SJCRH30 (cell line): ENCODE measurements around the gene WNT2. TPM values are rescaled to one million over a fixed set of nuclear protein-coding genes. Genes with fewer than 3 reads are reported as not detected.
"Not testable (repeated sequence)": the region's sequence is repeated elsewhere in the genome, so short reads cannot be mapped to it uniquely, and the experiment has no call there.

Experiments
- DNase-seq, 2 experiments: peaks; one replicate each; pipeline ENCODE4 v3.0.0-alpha.2; 2015 to 2020
- H3K27ac ChIP-seq: fragments of 250-450 bp; sonication (Bioruptor Pico); 2 replicates; pipeline ENCODE4 v1.5.1; 2020; ENCODE audit warnings: mild to moderate bottlenecking, moderate library complexity
- H3K27me3 ChIP-seq: fragments of 250-450 bp; sonication (Bioruptor Pico); 2 replicates; pipeline ENCODE4 v1.5.1; 2020; ENCODE audit warnings: mild to moderate bottlenecking, moderate library complexity
- H3K36me3 ChIP-seq: fragments of 250-450 bp; sonication (Bioruptor Pico); 2 replicates; pipeline ENCODE4 v1.5.1; 2020; ENCODE audit warnings: mild to moderate bottlenecking, moderate library complexity
- H3K4me1 ChIP-seq: fragments of 250-450 bp; sonication (Bioruptor Pico); 2 replicates; pipeline ENCODE4 v1.5.1; 2020; ENCODE audit warnings: mild to moderate bottlenecking, moderate library complexity
- H3K4me3 ChIP-seq: fragments of 250-450 bp; sonication (Bioruptor Pico); 2 replicates; pipeline ENCODE4 v1.5.1; 2020; ENCODE audit warnings: mild to moderate bottlenecking, moderate library complexity
- H3K9me3 ChIP-seq: fragments of 250-450 bp; sonication (Bioruptor Pico); replicated peaks from 2 replicates; pipeline ENCODE4 v1.5.1; 2020; ENCODE audit warnings: mild to moderate bottlenecking, moderate library complexity
- total RNA-seq: library from RNA; depleted of rRNA; stranded (reverse); fragments of >200 nt; shearing (Covaris generic); gene quantifications from 2 replicates; pipeline ENCODE4 v1.2.3, GENCODE V29; 2014

The WNT2 gene
- total RNA-seq, 1 experiment from 2014 or later, result 0.06 TPM

DNA sequence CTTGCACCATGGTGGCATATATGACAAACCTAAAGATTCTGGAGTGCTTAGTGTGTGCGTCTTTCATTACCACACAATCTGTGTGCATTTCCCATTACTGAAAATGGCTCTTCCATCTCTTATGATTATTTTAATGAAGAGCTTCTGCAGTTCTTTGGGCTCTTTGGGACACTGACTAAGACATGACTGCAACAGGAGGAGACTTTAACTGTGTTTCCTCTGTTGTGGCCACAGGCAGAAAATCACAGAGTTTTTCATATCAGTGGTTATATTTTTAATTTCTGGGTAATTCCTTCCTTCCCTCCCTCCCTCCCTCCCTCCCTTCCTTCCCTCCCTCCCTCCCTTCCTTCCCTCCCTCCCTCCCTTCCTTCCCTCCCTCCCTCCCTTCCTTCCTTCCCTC, 58.1 kb downstream of the WNT2 start:
- peaks cover 8% of the 10 kb centered on the region for H3K4me1 ChIP-seq
- H3K27ac ChIP-seq, result no peak overlapping the region
- H3K4me3 ChIP-seq, result no peak overlapping the region
- no peaks in the 10 kb centered on the region for H3K36me3 ChIP-seq
- DNase-seq, result no peak
- H3K27me3 ChIP-seq, result no peaks in the 10 kb centered on the region
- H3K9me3 ChIP-seq, result no peaks in the 10 kb centered on the region; the same call in 1 of the 2 replicates

DNA sequence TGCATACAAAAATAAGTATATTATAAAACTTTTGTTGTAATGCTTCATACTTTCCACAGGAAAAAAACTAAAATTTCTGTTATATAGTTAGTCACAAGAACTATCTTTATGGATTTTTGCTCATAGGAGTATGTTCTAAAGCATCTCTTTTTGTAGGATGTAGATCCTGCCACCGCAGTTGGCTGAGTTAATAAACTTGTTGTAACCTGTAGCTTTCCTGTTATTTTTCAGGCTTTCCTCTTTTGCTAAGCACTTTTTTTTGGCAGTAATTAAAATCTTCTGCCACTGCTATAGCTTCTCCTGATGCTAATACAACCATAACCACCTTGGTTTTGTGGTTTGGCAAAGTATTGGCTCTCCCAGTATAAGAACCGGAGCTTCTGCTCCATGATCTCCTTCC, 60.3 kb downstream of the WNT2 start:
- H3K4me3 ChIP-seq, result no peak overlapping the region
- peaks cover 14% of the 10 kb centered on the region for H3K4me1 ChIP-seq
- no peak for DNase-seq
- H3K27me3 ChIP-seq, result no peaks in the 10 kb centered on the region
- no peak overlapping the region for H3K27ac ChIP-seq
- no peaks in the 10 kb centered on the region for H3K36me3 ChIP-seq
- H3K9me3 ChIP-seq, result no peaks in the 10 kb centered on the region; the same call in 1 of the 2 replicates

DNA sequence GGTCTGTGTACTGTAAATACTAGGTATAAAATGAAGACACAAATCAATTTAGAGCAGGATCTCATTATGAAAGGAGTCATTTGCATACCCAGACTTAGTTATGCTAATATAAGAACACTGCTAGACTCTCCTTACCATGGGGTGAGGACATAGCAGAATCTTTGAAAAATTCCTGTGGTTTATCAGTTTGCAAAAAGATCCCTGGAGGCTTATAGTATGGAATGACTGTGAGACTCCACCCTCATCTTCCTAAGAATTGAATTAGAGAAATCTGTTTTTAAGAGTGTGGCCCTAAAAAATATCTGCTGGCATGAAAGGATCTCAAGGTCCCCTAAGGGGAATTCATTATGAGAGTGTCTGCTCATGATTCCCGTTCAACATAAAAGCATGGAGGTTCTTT, 63.2 kb downstream of the WNT2 start:
- Histone ChIP-seq H3K9me3 (no peaks in the 10 kb centered on the region; the same call in 1 of the 2 replicates), H3K27ac (no peak overlapping the region)
- peak in 1 of 2 experiments; percentile 45 for DNase-seq

GRCh38 chr7:117251687-117252086, 71.2 kb downstream of the WNT2 start:
- H3K4me1 ChIP-seq, result peaks cover 6% of the 10 kb centered on the region; the same call in 1 of the 2 replicates
- no peaks in the 10 kb centered on the region for H3K36me3 ChIP-seq
- DNase-seq, result no peak
- H3K27me3 ChIP-seq, result no peaks in the 10 kb centered on the region
- no peaks in the 10 kb centered on the region for H3K9me3 ChIP-seq
- H3K27ac ChIP-seq, result peak overlapping the region; percentile 9; the same call in 1 of the 2 replicates
- no peak overlapping the region for H3K4me3 ChIP-seq

More for the DNA sequence above, 63.2 kb downstream of the WNT2 start:
- H3K36me3 ChIP-seq, result no peaks in the 10 kb centered on the region
- no peak overlapping the region for H3K4me3 ChIP-seq
- peaks cover 14% of the 10 kb centered on the region for H3K4me1 ChIP-seq
- H3K27me3 ChIP-seq, result no peaks in the 10 kb centered on the region

DNA sequence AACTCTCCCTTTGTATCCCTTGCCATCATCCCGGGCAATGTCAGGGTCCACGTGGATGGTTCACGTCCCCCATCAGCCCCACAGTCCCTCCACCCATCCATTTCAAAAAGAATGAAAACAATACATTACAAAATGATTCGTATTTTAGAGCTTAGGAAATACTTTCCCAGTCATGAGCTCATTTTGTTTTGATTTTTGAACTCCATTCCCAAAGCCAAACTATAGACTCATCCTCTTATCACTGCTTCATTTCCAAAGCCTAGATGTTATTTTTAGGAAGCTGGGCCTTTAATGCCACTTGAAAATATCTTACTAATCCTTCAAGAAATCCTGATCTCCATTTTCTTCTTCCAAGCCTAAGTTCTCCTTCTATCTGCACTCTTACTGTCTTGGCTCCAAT, 72.1 kb downstream of the WNT2 start:
- Histone ChIP-seq H3K36me3 (no peaks in the 10 kb centered on the region), H3K27me3 (no peaks in the 10 kb centered on the region), H3K27ac (no peak overlapping the region), H3K4me1 (peaks cover 6% of the 10 kb centered on the region; the same call in 1 of the 2 replicates), H3K9me3 (no peaks in the 10 kb centered on the region), H3K4me3 (no peak overlapping the region)
- DNase-seq, result no peak

DNA sequence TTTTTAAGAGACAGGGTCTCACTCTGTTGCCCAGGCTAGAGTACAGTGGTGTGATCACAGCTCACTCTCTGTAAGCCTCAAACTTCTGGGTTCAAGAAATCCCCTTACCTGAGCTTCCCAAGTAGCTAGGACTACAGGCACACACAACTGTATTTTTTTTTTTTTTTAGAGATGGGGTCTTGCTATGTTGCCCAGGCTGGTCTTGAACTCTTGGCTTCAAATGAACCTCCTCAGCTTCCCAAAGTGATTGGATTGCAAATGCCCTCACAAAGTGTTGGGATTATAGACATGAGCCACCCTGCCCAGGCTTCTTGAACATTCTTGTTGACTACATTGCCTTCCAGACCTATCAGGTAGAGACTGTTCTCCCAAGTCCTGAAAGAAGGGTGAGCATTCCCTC, 72.6 kb downstream of the WNT2 start:
- H3K4me3 ChIP-seq, result no peak overlapping the region

DNA sequence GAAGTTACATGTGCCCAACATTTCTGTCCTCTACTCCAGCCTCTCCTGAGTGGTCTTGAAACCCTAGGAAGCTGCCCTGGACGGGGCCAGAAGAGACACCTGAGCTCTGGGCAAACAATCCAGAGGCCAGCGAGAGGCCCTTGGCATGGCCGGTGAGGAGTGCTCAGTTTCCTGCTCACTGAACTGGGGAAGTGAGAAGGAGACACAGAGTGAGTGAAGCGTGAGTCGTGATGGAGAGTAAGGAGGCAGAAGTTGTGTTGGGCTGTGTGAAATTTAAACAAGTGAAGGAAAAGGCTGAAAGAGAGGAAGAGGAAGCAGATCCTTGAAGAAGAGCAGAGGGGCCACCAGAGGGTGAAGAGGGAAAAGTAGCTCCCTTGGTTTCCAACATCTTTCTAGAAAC, 73.2 kb downstream of the WNT2 start:
- H3K4me1 ChIP-seq, result peaks cover 6% of the 10 kb centered on the region; the same call in 1 of the 2 replicates
- no peak overlapping the region for H3K27ac ChIP-seq
- H3K4me3 ChIP-seq, result no peak overlapping the region
- no peaks in the 10 kb centered on the region for H3K36me3 ChIP-seq
- no peaks in the 10 kb centered on the region for H3K27me3 ChIP-seq
- DNase-seq, result no peak
- peaks cover 3% of the 10 kb centered on the region for H3K9me3 ChIP-seq

More for the DNA sequence above, 72.6 kb downstream of the WNT2 start:
- no peak for DNase-seq
- Histone ChIP-seq H3K4me1 (peaks cover 6% of the 10 kb centered on the region; the same call in 1 of the 2 replicates), H3K36me3 (no peaks in the 10 kb centered on the region), H3K27ac (no peak overlapping the region), H3K9me3 (no peaks in the 10 kb centered on the region; the same call in none of the 2 replicates), H3K27me3 (no peaks in the 10 kb centered on the region)

DNA sequence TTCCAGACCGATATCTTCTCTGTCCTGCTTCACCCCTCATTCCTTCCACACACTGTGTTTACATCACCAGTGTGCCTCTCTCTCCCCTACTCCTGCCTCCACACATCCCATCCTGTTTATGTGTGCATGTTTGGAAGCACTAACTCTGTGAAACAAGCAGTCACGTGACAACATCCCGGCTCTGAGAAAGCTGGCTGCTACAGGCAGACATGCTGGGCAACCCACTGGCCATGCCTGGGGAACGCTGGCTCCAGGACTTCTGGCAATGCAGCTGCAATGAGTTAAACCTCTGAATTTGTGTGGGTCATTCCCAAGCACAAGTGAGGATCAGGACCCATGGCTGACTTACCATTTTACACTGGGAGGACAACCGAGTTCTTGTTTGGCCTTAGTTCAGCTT, 74.0 kb downstream of the WNT2 start:
- H3K27ac ChIP-seq, result no peak overlapping the region
- H3K27me3 ChIP-seq, result no peaks in the 10 kb centered on the region
- peak in 1 of 2 experiments; percentile 29 for DNase-seq

DNA sequence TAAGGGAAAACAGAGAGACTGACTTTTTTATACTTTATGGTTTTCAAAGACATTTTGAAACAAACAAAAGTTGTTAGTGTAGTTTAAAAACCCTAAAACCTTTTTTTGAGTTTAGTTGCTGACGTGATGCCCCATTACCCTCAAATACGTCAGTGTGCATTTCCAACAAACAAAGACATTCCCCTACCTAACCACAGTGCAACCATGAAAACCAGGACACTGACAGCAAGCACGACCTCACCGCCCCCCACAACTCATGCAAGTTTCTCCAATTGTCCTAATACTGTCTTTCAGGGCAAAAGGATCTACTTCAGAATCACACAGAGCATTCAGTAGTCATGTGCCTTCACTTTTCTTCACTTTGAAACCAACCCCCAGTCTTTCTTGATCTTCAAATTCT, 75.0 kb downstream of the WNT2 start:
- H3K4me3 ChIP-seq, result no peak overlapping the region
- no peak overlapping the region for H3K27ac ChIP-seq
- peaks cover 13% of the 10 kb centered on the region for H3K4me1 ChIP-seq
- H3K9me3 ChIP-seq, result peaks cover 7% of the 10 kb centered on the region
- H3K36me3 ChIP-seq, result no peaks in the 10 kb centered on the region
- H3K27me3 ChIP-seq, result no peaks in the 10 kb centered on the region
- no peak for DNase-seq

More for the DNA sequence above, 74.0 kb downstream of the WNT2 start:
- Histone ChIP-seq H3K36me3 (no peaks in the 10 kb centered on the region), H3K9me3 (peaks cover 7% of the 10 kb centered on the region), H3K4me1 (peaks cover 6% of the 10 kb centered on the region; the same call in 1 of the 2 replicates), H3K4me3 (no peak overlapping the region)

- H3K36me3 ChIP-seq, H3K4me1 ChIP-seq, H3K9me3 ChIP-seq, H3K4me3 ChIP-seq, H3K27me3 ChIP-seq, H3K27ac ChIP-seq, DNase-seq: not testable (repeated sequence)
Observed at GRCh38 chr7:117245703-117246102, 77.2 kb downstream of the WNT2 start.

DNA sequence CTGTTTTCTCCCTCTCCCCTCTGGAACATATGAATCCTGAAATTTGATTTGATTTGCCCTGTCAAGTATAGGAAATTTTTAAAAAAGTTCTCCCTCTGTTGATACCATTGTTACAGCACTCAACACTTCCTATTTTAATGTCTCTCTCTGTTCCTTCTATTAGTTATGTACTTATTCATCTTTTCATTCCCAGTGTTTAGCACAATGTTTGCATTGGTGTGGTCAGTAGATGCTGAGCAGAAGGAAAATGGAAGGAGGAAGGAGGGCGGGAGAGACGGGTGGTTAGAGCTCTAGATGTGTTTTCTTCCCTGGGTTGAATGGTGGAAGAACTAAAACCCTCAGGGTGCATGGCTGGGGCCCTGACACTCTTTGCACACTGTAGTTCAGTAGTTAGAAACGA, 79.5 kb downstream of the WNT2 start:
- H3K36me3 ChIP-seq, result no peaks in the 10 kb centered on the region
- no peak overlapping the region for H3K27ac ChIP-seq
- H3K4me1 ChIP-seq, result peaks cover 11% of the 10 kb centered on the region
- no peak overlapping the region for H3K4me3 ChIP-seq
- DNase-seq, result no peak
- no peaks in the 10 kb centered on the region for H3K27me3 ChIP-seq
- peaks cover 7% of the 10 kb centered on the region for H3K9me3 ChIP-seq

- no peak overlapping the region for H3K4me3 ChIP-seq
- DNase-seq, result no peak
- H3K27me3 ChIP-seq, result no peaks in the 10 kb centered on the region
- H3K36me3 ChIP-seq, result no peaks in the 10 kb centered on the region
- no peak overlapping the region for H3K27ac ChIP-seq
- peaks cover 7% of the 10 kb centered on the region for H3K9me3 ChIP-seq
- H3K4me1 ChIP-seq, result peaks cover 19% of the 10 kb centered on the region
Observed at GRCh38 chr7:117241088-117241487, 81.8 kb downstream of the WNT2 start.

GRCh38 chr7:117238937-117239336, 83.9 kb downstream of the WNT2 start:
- no peaks in the 10 kb centered on the region for H3K36me3 ChIP-seq
- no peak overlapping the region for H3K4me3 ChIP-seq
- peaks cover 19% of the 10 kb centered on the region for H3K4me1 ChIP-seq
- no peak for DNase-seq
- no peaks in the 10 kb centered on the region for H3K27me3 ChIP-seq
- H3K9me3 ChIP-seq, result 0 out of 2 replicates have a peak, but pooled peaks cover 3% of the 10 kb centered on the region
- no peak overlapping the region for H3K27ac ChIP-seq

DNA sequence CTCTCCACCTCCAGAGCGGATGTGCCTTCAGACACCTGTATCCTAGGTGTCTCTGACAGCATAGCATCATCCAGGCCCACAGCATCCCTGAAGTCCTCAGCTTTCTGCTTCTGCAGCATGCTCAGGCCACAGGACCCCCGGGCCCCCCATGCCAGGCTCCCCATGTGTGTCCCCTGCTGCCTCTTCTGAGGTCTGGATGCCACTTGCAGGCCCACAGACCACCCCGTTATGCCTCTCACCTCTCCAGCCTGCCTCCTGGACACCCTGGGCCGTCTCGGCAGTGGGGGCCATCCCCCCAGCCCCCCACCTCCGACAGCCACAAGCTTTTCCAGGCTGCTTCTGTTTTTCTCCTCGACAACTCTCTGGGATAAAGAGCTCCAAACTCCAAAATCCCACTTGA, 84.4 kb downstream of the WNT2 start:
- no peak overlapping the region for H3K4me3 ChIP-seq
- H3K27ac ChIP-seq, result peak overlapping the region; percentile 44
- no peak for DNase-seq
- H3K27me3 ChIP-seq, result no peaks in the 10 kb centered on the region
- H3K36me3 ChIP-seq, result no peaks in the 10 kb centered on the region
- H3K9me3 ChIP-seq, result 0 out of 2 replicates have a peak, but pooled peaks cover 3% of the 10 kb centered on the region
- H3K4me1 ChIP-seq, result peaks cover 17% of the 10 kb centered on the region

DNA sequence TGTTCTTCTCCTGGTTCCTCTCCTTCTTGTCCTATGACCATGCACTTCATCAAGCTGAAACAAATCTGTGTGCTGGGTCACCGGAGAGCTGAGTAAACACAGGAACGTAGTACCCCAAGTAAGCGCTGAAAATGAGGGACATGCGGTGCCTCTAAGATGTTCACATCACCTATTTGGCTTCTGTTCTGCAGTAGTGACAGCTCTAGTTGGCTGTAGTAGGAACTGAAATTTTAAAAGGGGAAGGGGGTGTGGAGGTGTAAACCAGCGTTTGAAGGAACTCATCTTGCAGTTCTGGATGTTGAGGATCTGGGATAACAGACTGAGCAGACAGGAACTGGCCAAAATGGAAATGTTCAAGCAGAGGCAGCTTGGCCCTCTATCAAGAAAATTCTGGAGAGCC, 85.2 kb downstream of the WNT2 start:
- no peak overlapping the region for H3K4me3 ChIP-seq
- H3K9me3 ChIP-seq, result 0 out of 2 replicates have a peak, but pooled peaks cover 3% of the 10 kb centered on the region
- H3K4me1 ChIP-seq, result peaks cover 11% of the 10 kb centered on the region
- DNase-seq, result no peak
- no peaks in the 10 kb centered on the region for H3K36me3 ChIP-seq
- H3K27ac ChIP-seq, result peak overlapping the region; percentile 44
- no peaks in the 10 kb centered on the region for H3K27me3 ChIP-seq

DNA sequence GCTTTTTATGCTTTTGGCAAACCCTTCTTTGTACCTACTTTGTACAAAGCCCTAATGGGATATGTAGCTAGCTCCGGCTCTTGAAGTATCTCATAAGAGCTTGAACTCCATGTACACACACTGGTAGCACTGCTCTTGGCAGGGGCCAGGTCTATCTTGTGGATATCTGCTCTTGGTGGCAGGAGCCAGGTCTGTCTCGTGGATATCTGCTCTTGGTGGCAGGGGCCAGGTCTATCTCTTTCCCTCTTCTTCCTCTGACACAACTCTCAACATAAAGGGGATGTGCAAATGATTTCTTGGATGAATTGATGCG, 91.9 kb downstream of the WNT2 start:
- H3K36me3 ChIP-seq, result no peaks in the 10 kb centered on the region
- H3K27me3 ChIP-seq, result no peaks in the 10 kb centered on the region
- 0 out of 2 replicates have a peak, but pooled peaks cover 3% of the 10 kb centered on the region for H3K9me3 ChIP-seq
- no peak overlapping the region for H3K4me3 ChIP-seq
- H3K4me1 ChIP-seq, result peaks cover 31% of the 10 kb centered on the region
- DNase-seq, result no peak
- no peak overlapping the region for H3K27ac ChIP-seq
